Body of pancreas (tissue), 4 donors: ENCODE data around the gene CDC42BPA.

Source experiments
- CTCF ChIP-seq, 7 experiments: fragments of 450-650 bp in 4 of 7; fragments of 200-600 bp in 3 of 7; sonication (generic) in 3 of 7; IDR thresholded peaks; one replicate each; pipeline ENCODE4 v1.5.1; 2016 to 2019; ENCODE audit warnings: antibody characterized with exemption in 7 of 7
- POLR2A ChIP-seq, 3 donors: fragments of 450-650 bp; IDR thresholded peaks; one replicate each; pipeline ENCODE4 v1.6.1; 2016; ENCODE audit warnings: antibody characterized with exemption in 3 of 3, mild to moderate bottlenecking in 2 of 3

DNA sequence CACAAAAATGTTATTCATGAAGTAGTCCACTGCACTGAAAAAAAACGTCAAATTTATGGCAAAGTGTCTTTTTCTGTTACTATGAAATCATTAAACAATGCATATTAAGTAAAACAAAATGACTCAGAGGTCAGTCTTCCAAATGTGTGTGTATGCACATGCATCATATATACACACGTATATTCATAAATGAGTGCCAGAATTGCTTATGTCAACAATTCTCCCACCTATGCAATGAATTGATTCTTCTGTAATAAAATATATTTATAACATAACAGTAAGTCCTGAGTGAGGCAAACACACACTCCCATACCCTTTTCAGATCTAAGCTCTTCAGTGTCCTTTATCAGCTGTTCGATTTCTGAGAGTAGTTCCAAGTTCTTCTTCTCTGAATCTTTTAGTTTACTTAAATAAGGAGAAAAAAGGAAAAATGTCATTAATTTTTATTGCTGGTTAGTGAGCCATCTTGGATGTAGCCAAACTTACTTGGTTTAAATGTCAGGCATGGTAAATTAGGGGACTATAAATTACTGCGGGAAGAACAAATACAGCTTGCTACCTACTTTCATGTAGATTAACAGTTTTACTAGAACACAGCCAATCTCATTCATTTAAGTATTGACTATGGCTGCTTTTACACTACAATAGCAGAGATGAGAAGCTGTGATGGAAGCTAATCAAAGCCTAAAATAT lies 246.3 kb downstream of the CDC42BPA start:
- no peak for TF ChIP-seq POLR2A (IDR thresholded peaks at IDR 0.05)
- TF ChIP-seq CTCF (IDR thresholded peaks at IDR 0.05) = no peak
